Measurements from ENCODE around the gene SCARB1. TPM values are rescaled to one million over a fixed set of nuclear protein-coding genes. Genes with fewer than 3 reads are reported as not detected.

Gene SCARB1
- total and polyA plus RNA-seq, 2 of the 13 experiments (the other 11 are each of a cell fraction or from before 2014, with no cell fraction given) = 63.4 to 160 TPM

- TF ChIP-seq ZBTB39 (CRISPR knock-in tag; IDR thresholded peaks at IDR 0.05) (no peak), ZNF264 (CRISPR knock-in tag; IDR thresholded peaks at IDR 0.05) (no peak), TBL1XR1 (IDR thresholded peaks at IDR 0.05; ENCODE audit: borderline replicate concordance, low read length, partially characterized antibody) (no peak), MEF2D (CRISPR knock-in tag; IDR thresholded peaks at IDR 0.05) (peak; percentile 17; the same call in 1 of the 2 replicates), ZNF709 (CRISPR knock-in tag; IDR thresholded peaks at IDR 0.05) (no peak), ZNF710 (CRISPR knock-in tag; IDR thresholded peaks at IDR 0.05; ENCODE audit: borderline replicate concordance) (no peak), KMT2B (CRISPR knock-in tag; IDR thresholded peaks at IDR 0.05) (no peak), TEF (CRISPR knock-in tag; IDR thresholded peaks at IDR 0.05) (no peak), PATZ1 (CRISPR knock-in tag; IDR thresholded peaks at IDR 0.05) (peak; percentile 33; the same call in 1 of the 2 replicates), ZNF292 (CRISPR knock-in tag; IDR thresholded peaks at IDR 0.05; ENCODE audit: borderline replicate concordance, low read depth) (no peak), ZNF329 (CRISPR knock-in tag; IDR thresholded peaks at IDR 0.05; ENCODE audit: low read depth) (no peak), ZNF446 (CRISPR knock-in tag; IDR thresholded peaks at IDR 0.05) (no peak), ARID3A (IDR thresholded peaks at IDR 0.05; ENCODE audit: low read depth, low read length) (no peak), TEAD3 (CRISPR knock-in tag; optimal IDR thresholded peaks at IDR 0.05; ENCODE audit: borderline replicate concordance) (no peak), RBM22 (optimal IDR thresholded peaks at IDR 0.05; ENCODE audit: low read length) (no peak), CHCHD3 (CRISPR knock-in tag; IDR thresholded peaks at IDR 0.05) (no peak), POLR2A (IDR thresholded peaks at IDR 0.05; ENCODE audit: insufficient read depth in 1 of 2, low read depth in 2 of 2, low read length in 2 of 2) (no peak), TAF15 (IDR thresholded peaks at IDR 0.05; ENCODE audit: low read depth, low read length, poor library complexity, severe bottlenecking) (no peak), HES4 (CRISPR knock-in tag; IDR thresholded peaks at IDR 0.05; ENCODE audit: borderline replicate concordance) (no peak), ZNF605 (CRISPR knock-in tag; IDR thresholded peaks at IDR 0.05) (no peak)
These were observed 8.2 kb downstream of the SCARB1 start (continued) for GRCh38 chr12:124855275-124855957.
